ENCODE measurements around the gene GSTA4. TPM values are rescaled to one million over a fixed set of nuclear protein-coding genes. Genes with fewer than 3 reads are reported as not detected.

Gene GSTA4
- total and polyA plus RNA-seq, 2 of the 8 experiments (the other 6 are each of a cell fraction or from before 2014, with no cell fraction given) = 13.9 to 21.6 TPM

DNA sequence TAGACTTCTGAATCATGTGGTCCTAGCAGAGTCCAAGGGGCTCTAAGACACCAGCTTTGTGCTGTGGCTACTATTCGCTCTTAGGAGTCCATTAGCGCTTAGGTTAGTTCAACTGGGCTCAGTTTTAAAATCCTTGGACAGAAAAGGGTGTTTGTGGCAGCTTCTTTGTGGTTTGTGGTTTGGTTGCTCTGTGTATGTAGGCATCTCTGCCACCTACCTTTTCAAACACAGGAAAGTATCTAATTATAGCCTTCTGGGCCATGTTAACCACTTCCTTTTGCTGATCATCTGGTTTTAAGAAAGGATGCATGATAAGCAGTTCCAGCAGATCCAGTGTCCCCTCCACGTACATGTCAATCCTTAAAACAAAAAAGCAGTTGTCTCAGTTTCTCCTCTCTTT is 10.8 kb downstream of the GSTA4 start:
- POLR2A ChIA-PET (ENCODE audit: partially characterized antibody) = interaction anchor here (2.3 kb wide), 1 partner anchor 11 kb away, joined by 10 read pairs; the partner anchor contains the start of gene GSTA4

More for the DNA sequence above, 10.8 kb downstream of the GSTA4 start:
- no peak overlapping the region for H2BK5ac ChIP-seq (ENCODE audit: low read depth, low read length)
- H3K36me3 ChIP-seq (ENCODE audit: control insufficient read depth in 2 of 4, insufficient read depth in 4 of 4, low read length in 3 of 4) = peaks cover 0 to 26% (median 6%) of the 10 kb centered on the region in 4 experiments; a peak in 5 of 8 replicates
- no peak overlapping the region for H4K91ac ChIP-seq (replicated peaks; ENCODE audit: insufficient read length, low read length)
- H3K4me2 ChIP-seq (ENCODE audit: insufficient read depth in 1 of 2, low read depth in 2 of 2, low read length in 2 of 2) = no peak overlapping the region
- H3K27me3 ChIP-seq (replicated peaks in 1 of 4; ENCODE audit: control insufficient read depth in 3 of 4, extremely low read depth in 1 of 4, insufficient read depth in 3 of 4, low read length in 3 of 4) = no peaks in the 10 kb centered on the region
- no peak overlapping the region for H3K27ac ChIP-seq (ENCODE audit: low read depth, low read length)
- no peaks in the 10 kb centered on the region for H3K79me1 ChIP-seq (ENCODE audit: low read depth, low read length)
- H3K18ac ChIP-seq (ENCODE audit: extremely low read depth, low read length) = no peak overlapping the region
- H3K9me3 ChIP-seq (ENCODE audit: insufficient read depth in 2 of 2, low read depth in 1 of 2, low read length in 1 of 2) = no peaks in the 10 kb centered on the region
- no peaks in the 10 kb centered on the region for H3K4me1 ChIP-seq (replicated peaks in 1 of 4; ENCODE audit: control insufficient read depth in 3 of 4, insufficient read depth in 4 of 4, low read length in 3 of 4)
- H3K56ac ChIP-seq (replicated peaks; ENCODE audit: insufficient read length, low read depth, low read length) = no peak overlapping the region
- H2AK5ac ChIP-seq (ENCODE audit: low read depth, low read length) = no peak overlapping the region
- no peak overlapping the region for H2BK15ac ChIP-seq (ENCODE audit: low read length)
- DNase-seq (ENCODE audit: low read depth in 1 of 2, low spot score in 2 of 2) = no peak
- H4K8ac ChIP-seq (ENCODE audit: extremely low read depth, insufficient read depth, low read length) = no peak overlapping the region
- WGBS, 2 experiments (ENCODE audit: extremely low coverage in 1 of 2, insufficient coverage in 1 of 2, insufficient read length in 1 of 2, insufficient replicate concordance in 2 of 2, low coverage in 1 of 2, low lambda C conversion rate in 2 of 2, missing lambda C conversion rate in 1 of 2) = 85% methylated on average over 3 of the region's 3 CpGs; no CpG with 5 or more reads in 1 of the 2 experiments
- H3K4ac ChIP-seq (replicated peaks; ENCODE audit: insufficient read length, low read depth, low read length) = no peak overlapping the region
- no peak overlapping the region for H2BK20ac ChIP-seq (ENCODE audit: low read length)
- H3K23me2 ChIP-seq (ENCODE audit: low read depth, low read length) = no peaks in the 10 kb centered on the region
- no peak overlapping the region for H3K23ac ChIP-seq (ENCODE audit: insufficient read length)
- H3K9ac ChIP-seq (replicated peaks in 1 of 4; ENCODE audit: extremely low read depth in 1 of 4, low read depth in 3 of 4, low read length in 3 of 4) = no peak overlapping the region
- H2BK12ac ChIP-seq (ENCODE audit: low read depth, low read length) = no peak overlapping the region
- no peak overlapping the region for H2AFZ ChIP-seq (ENCODE audit: low read length)
- no peaks in the 10 kb centered on the region for H4K20me1 ChIP-seq (replicated peaks in 1 of 2; ENCODE audit: control insufficient read depth in 1 of 2, insufficient read depth in 2 of 2, low read length in 2 of 2)
- CTCF ChIA-PET (ENCODE audit: partially characterized antibody) = interaction anchor here (1.3 to 2.7 kb wide), 4 partner anchors 10 to 81 kb away, joined by 3 to 21 read pairs (median 4); partner anchors contain the start of gene GSTA4
- H2BK120ac ChIP-seq (replicated peaks; ENCODE audit: low read depth, low read length) = no peak overlapping the region
- H3K14ac ChIP-seq (ENCODE audit: insufficient read length) = no peak overlapping the region
- TF ChIP-seq KDM5A (IDR thresholded peaks at IDR 0.05; ENCODE audit: low read length) = no peak
- TF ChIP-seq JUND (IDR thresholded peaks at IDR 0.05; ENCODE audit: low read length) = no peak
- no peak for TF ChIP-seq HDAC2 (IDR thresholded peaks at IDR 0.05; ENCODE audit: borderline replicate concordance in 1 of 2, low read depth in 2 of 2, low read length in 2 of 2)
- TF ChIP-seq, protein P1, sequence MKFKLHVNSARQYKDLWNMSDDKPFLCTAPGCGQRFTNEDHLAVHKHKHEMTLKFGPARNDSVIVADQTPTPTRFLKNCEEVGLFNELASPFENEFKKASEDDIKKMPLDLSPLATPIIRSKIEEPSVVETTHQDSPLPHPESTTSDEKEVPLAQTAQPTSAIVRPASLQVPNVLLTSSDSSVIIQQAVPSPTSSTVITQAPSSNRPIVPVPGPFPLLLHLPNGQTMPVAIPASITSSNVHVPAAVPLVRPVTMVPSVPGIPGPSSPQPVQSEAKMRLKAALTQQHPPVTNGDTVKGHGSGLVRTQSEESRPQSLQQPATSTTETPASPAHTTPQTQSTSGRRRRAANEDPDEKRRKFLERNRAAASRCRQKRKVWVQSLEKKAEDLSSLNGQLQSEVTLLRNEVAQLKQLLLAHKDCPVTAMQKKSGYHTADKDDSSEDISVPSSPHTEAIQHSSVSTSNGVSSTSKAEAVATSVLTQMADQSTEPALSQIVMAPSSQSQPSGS (IDR thresholded peaks at IDR 0.05; ENCODE audit: low read length) = no peak
- no peak for TF ChIP-seq RXRA (IDR thresholded peaks at IDR 0.05; ENCODE audit: insufficient read depth, low read depth, low read length)
- TF ChIP-seq POLR2AphosphoS5 (IDR thresholded peaks at IDR 0.05; ENCODE audit: low read depth, low read length) = no peak
- TF ChIP-seq RNF2 (IDR thresholded peaks at IDR 0.05; ENCODE audit: borderline replicate concordance, low read depth, low read length, missing control alignments, poor library complexity, severe bottlenecking) = no peak
- no peak for TF ChIP-seq GTF2F1 (IDR thresholded peaks at IDR 0.05; ENCODE audit: borderline replicate concordance, low read depth, low read length)
- TF ChIP-seq POLR2A (IDR thresholded peaks at IDR 0.05; ENCODE audit: control extremely low read depth in 1 of 2, low read depth in 2 of 2, low read length in 2 of 2) = no peak
- TF ChIP-seq CREB1 (IDR thresholded peaks at IDR 0.05) = no peak
- TF ChIP-seq RFX5 (IDR thresholded peaks at IDR 0.05; ENCODE audit: borderline replicate concordance, low read depth, low read length) = no peak
- FAIRE-seq = no peak
- no peak overlapping the region for H3K4me3 ChIP-seq (ENCODE audit: extremely low read depth in 1 of 4, insufficient read depth in 2 of 4, low read depth in 3 of 4, low read length in 4 of 4)
- no peak overlapping the region for H4K5ac ChIP-seq (ENCODE audit: insufficient read length, low read depth, low read length)
- no peaks in the 10 kb centered on the region for H3K79me2 ChIP-seq (ENCODE audit: control insufficient read depth in 1 of 2, insufficient read depth in 2 of 2, low read length in 2 of 2)

Measured in H1 (cell line).